ENCODE data around the gene SH3BP4. TPM values are rescaled to one million over a fixed set of nuclear protein-coding genes. Genes with fewer than 3 reads are reported as not detected.
"Not testable (repeated sequence)": the region's sequence is repeated elsewhere in the genome, so short reads cannot be mapped to it uniquely, and the experiment has no call there.

The SH3BP4 gene
- total RNA-seq, 2 donors from 2014 or later: 0.31 TPM; not detected in 1

- DNase-seq (ENCODE audit: low spot score in 2 of 2) (no peak), ATAC-seq (no peak)
- Mint-ChIP-seq H3K36me3 (no peaks in the 10 kb centered on the region), H3K9me3 (no peaks in the 10 kb centered on the region), H3K27ac (no peak overlapping the region)
These were observed 57.3 kb downstream of the SH3BP4 start for GRCh38 chr2:235009081-235009480.

- H3K36me3 Mint-ChIP-seq: peaks cover 0 to 1% of the 10 kb centered on the region in 2 donors
These were observed 58.4 kb downstream of the SH3BP4 start for GRCh38 chr2:235010117-235010714.

GRCh38 chr2:235011607-235011928, 59.8 kb downstream of the SH3BP4 start:
- peaks cover 0 to 8% of the 10 kb centered on the region in 2 donors for H3K36me3 Mint-ChIP-seq
- ATAC-seq: no peak
- peaks cover 3 to 6% of the 10 kb centered on the region in 2 donors for H3K9me3 Mint-ChIP-seq
- no peak overlapping the region for H3K27ac Mint-ChIP-seq
- no peak for DNase-seq (ENCODE audit: low spot score in 2 of 2)

More at GRCh38 chr2:235010117-235010714, 58.4 kb downstream of the SH3BP4 start:
- Mint-ChIP-seq H3K27ac (no peak overlapping the region), H3K9me3 (peaks cover under 1% of the 10 kb centered on the region in 2 donors)
- DNase-seq (ENCODE audit: low spot score in 2 of 2) (no peak), ATAC-seq (no peak)

- peaks cover 3 to 6% of the 10 kb centered on the region in 2 donors for H3K9me3 Mint-ChIP-seq
- no peak overlapping the region for H3K27ac Mint-ChIP-seq
- DNase-seq (ENCODE audit: low spot score in 2 of 2) (no peak), ATAC-seq (no peak)
- H3K36me3 Mint-ChIP-seq: peaks cover 0 to 8% of the 10 kb centered on the region in 2 donors
These were observed 60.3 kb downstream of the SH3BP4 start for GRCh38 chr2:235011929-235012631.

GRCh38 chr2:235017441-235017840, 65.6 kb downstream of the SH3BP4 start:
- DNase-seq (ENCODE audit: low spot score in 2 of 2): no peak
- Mint-ChIP-seq H3K36me3 (peaks cover 0 to 8% of the 10 kb centered on the region in 2 donors), H3K27ac (no peak overlapping the region), H3K9me3 (peaks cover 3 to 6% of the 10 kb centered on the region in 2 donors)
- ATAC-seq: no peak

GRCh38 chr2:235018838-235019237, 67.0 kb downstream of the SH3BP4 start:
- ATAC-seq (no peak), DNase-seq (ENCODE audit: low spot score in 2 of 2) (no peak)
- Mint-ChIP-seq H3K27ac (no peak overlapping the region), H3K36me3 (peaks cover 0 to 8% of the 10 kb centered on the region in 2 donors), H3K9me3 (peaks cover 3 to 6% of the 10 kb centered on the region in 2 donors)

GRCh38 chr2:235020141-235020540, 68.3 kb downstream of the SH3BP4 start:
- DNase-seq (ENCODE audit: low spot score in 2 of 2); ATAC-seq; H3K27ac Mint-ChIP-seq; H3K9me3 Mint-ChIP-seq; H3K36me3 Mint-ChIP-seq: not testable (repeated sequence)

GRCh38 chr2:235021752-235022151, 69.9 kb downstream of the SH3BP4 start:
- Mint-ChIP-seq H3K27ac (no peak overlapping the region), H3K36me3 (no peaks in the 10 kb centered on the region), H3K9me3 (no peaks in the 10 kb centered on the region)
- ATAC-seq: no peak
- DNase-seq (ENCODE audit: low spot score in 2 of 2): no peak

- DNase-seq (ENCODE audit: low spot score in 2 of 2) (no peak), ATAC-seq (no peak)
- Mint-ChIP-seq H3K9me3 (no peaks in the 10 kb centered on the region), H3K36me3 (no peaks in the 10 kb centered on the region), H3K27ac (no peak overlapping the region)
These were observed 72.5 kb downstream of the SH3BP4 start for GRCh38 chr2:235024191-235024860.

- Mint-ChIP-seq H3K27ac (no peak overlapping the region), H3K9me3 (no peaks in the 10 kb centered on the region), H3K36me3 (no peaks in the 10 kb centered on the region)
- ATAC-seq (no peak), DNase-seq (ENCODE audit: low spot score in 2 of 2) (no peak)
These were observed 73.3 kb downstream of the SH3BP4 start for GRCh38 chr2:235024931-235025773.

GRCh38 chr2:235025800-235026536, 74.2 kb downstream of the SH3BP4 start:
- Mint-ChIP-seq H3K27ac (no peak overlapping the region), H3K36me3 (no peaks in the 10 kb centered on the region), H3K9me3 (no peaks in the 10 kb centered on the region)
- DNase-seq (ENCODE audit: low spot score in 2 of 2) (no peak), ATAC-seq (no peak)

GRCh38 chr2:235026649-235027557, 75.1 kb downstream of the SH3BP4 start:
- no peaks in the 10 kb centered on the region for H3K9me3 Mint-ChIP-seq

GRCh38 chr2:235027558-235028214, 75.9 kb downstream of the SH3BP4 start:
- ATAC-seq (no peak), DNase-seq (ENCODE audit: low spot score in 2 of 2) (no peak)
- no peaks in the 10 kb centered on the region for H3K36me3 Mint-ChIP-seq
- H3K27ac Mint-ChIP-seq: no peak overlapping the region
- no peaks in the 10 kb centered on the region for H3K9me3 Mint-ChIP-seq

More at GRCh38 chr2:235026649-235027557, 75.1 kb downstream of the SH3BP4 start:
- DNase-seq (ENCODE audit: low spot score in 2 of 2): no peak
- no peak for ATAC-seq
- H3K27ac Mint-ChIP-seq: no peak overlapping the region
- H3K36me3 Mint-ChIP-seq: no peaks in the 10 kb centered on the region

- no peaks in the 10 kb centered on the region for H3K9me3 Mint-ChIP-seq
- ATAC-seq (no peak), DNase-seq (ENCODE audit: low spot score in 2 of 2) (no peak)
- H3K36me3 Mint-ChIP-seq: no peaks in the 10 kb centered on the region
- no peak overlapping the region for H3K27ac Mint-ChIP-seq
These were observed 76.8 kb downstream of the SH3BP4 start for GRCh38 chr2:235028646-235029045.

GRCh38 chr2:235029054-235029453, 77.2 kb downstream of the SH3BP4 start:
- H3K9me3 Mint-ChIP-seq: no peaks in the 10 kb centered on the region
- H3K36me3 Mint-ChIP-seq: no peaks in the 10 kb centered on the region
- H3K27ac Mint-ChIP-seq: no peak overlapping the region
- ATAC-seq (no peak), DNase-seq (ENCODE audit: low spot score in 2 of 2) (no peak)
